Heart left ventricle (tissue), 13 donors: ENCODE measurements around the gene LOXHD1.

Experiments used
- POLR2A ChIP-seq, 2 donors: fragments of 450-650 bp; IDR thresholded peaks; one replicate each; pipeline ENCODE4 v1.6.1; 2017; ENCODE audit warnings: antibody characterized with exemption in 2 of 2, mild to moderate bottlenecking in 2 of 2, moderate library complexity in 2 of 2
- TF ChIP-seq, protein P1 (sequence below), 12 donors: fragments of 200-600 bp; sonication (generic) in 4 of 12; IDR thresholded peaks; one replicate each; pipeline versions ENCODE4 v1.5.0 to v1.8.0; 2018 to 2022; ENCODE audit warnings: antibody characterized with exemption in 12 of 12, mild to moderate bottlenecking in 5 of 12
- donor health status: ischemic (EF 13 %, LVEDD 7.1; RV severe dilation, severe dysfunction).
- donor health status: DM: no; HTN: yes; CAD: no.
- donor health status: DM: no; HTN: no; CAD: no.
- donor health status: ischemic (EF 25% LVEDD 6.9; RV normal size, moderate dysfunction).
- donor health status: ischemic (EF 25% LVEDD 5.7; RV mildly dilated, moderate dysfunction).
- donor health status: ischemic (EF 35%, LVEDD 5.7; RV mildly dilated, moderate dysfunction).
- donor health status: nonischemic (EF 11% LVEDD 7.7; RV severe dilation, severe dysfunction).
- donor health status: DM: yes; HTN: yes; CAD: no.
- donor health status: PGD.
- donor health status: ischemic (EF 29% LVEDD 5.4; RV normal size, mild dysfunction).
- donor health status: nonischemic (EF 23%, LVEDD 6.1; RV moderate dilation, normal function).

DNA sequence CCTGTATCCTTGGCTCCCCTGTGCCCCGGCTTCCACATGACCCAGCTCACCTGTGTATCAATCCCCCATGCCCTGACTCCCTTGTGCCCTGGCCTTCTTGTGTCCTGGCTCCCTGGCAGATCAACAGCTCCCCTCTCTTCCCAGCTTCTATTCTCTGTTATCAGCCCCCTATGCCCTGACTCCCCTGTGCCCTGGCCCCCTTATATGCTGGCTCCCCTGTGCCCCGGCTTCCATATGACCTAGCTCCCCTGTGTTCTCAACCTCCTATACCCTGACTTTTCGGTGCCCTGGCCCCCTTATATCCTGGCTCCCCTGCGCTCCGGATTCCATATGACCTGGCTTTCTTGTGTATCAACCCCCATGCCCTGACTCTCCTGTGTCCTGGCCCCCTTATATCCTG is 209.2 kb downstream of the LOXHD1 start:
- TF ChIP-seq, protein P1, sequence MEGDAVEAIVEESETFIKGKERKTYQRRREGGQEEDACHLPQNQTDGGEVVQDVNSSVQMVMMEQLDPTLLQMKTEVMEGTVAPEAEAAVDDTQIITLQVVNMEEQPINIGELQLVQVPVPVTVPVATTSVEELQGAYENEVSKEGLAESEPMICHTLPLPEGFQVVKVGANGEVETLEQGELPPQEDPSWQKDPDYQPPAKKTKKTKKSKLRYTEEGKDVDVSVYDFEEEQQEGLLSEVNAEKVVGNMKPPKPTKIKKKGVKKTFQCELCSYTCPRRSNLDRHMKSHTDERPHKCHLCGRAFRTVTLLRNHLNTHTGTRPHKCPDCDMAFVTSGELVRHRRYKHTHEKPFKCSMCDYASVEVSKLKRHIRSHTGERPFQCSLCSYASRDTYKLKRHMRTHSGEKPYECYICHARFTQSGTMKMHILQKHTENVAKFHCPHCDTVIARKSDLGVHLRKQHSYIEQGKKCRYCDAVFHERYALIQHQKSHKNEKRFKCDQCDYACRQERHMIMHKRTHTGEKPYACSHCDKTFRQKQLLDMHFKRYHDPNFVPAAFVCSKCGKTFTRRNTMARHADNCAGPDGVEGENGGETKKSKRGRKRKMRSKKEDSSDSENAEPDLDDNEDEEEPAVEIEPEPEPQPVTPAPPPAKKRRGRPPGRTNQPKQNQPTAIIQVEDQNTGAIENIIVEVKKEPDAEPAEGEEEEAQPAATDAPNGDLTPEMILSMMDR (IDR thresholded peaks at IDR 0.05): no peak
- no peak for TF ChIP-seq POLR2A (IDR thresholded peaks at IDR 0.05)
